GM18909 (cell line): ENCODE results near the gene INPP5F.

Source experiments
- ATAC-seq: cut with Tn5 transposase; IDR thresholded peaks from one replicate; pipeline ENCODE4 v1.9.1; 2021; ENCODE audit warnings: mild to moderate bottlenecking; ENCODE audit not compliant: unreplicated experiment, poor library complexity

INPP5F gene

GRCh38 chr10:119737039-119737663, 11.3 kb downstream of the INPP5F start:
- ATAC-seq: no peak

GRCh38 chr10:119737823-119738222, 12.0 kb downstream of the INPP5F start:
- ATAC-seq: no peak

GRCh38 chr10:119738962-119739361, 13.1 kb downstream of the INPP5F start:
- no peak for ATAC-seq

- ATAC-seq: no peak
These were observed 14.2 kb downstream of the INPP5F start for GRCh38 chr10:119740096-119740495.

GRCh38 chr10:119742947-119743648, 17.2 kb downstream of the INPP5F start:
- no peak for ATAC-seq

GRCh38 chr10:119747940-119748339, 22.1 kb downstream of the INPP5F start:
- no peak for ATAC-seq

GRCh38 chr10:119748871-119749270, 23.0 kb downstream of the INPP5F start:
- ATAC-seq: no peak

GRCh38 chr10:119749455-119749854, 23.6 kb downstream of the INPP5F start:
- ATAC-seq: no peak

GRCh38 chr10:119750391-119751230, 24.8 kb downstream of the INPP5F start:
- ATAC-seq: peak; percentile 89

- ATAC-seq: no peak
These were observed 27.5 kb downstream of the INPP5F start for GRCh38 chr10:119753309-119753708.

- no peak for ATAC-seq
These were observed 28.2 kb downstream of the INPP5F start for GRCh38 chr10:119754085-119754484.

GRCh38 chr10:119754936-119755335, 29.1 kb downstream of the INPP5F start:
- ATAC-seq: no peak

- ATAC-seq: no peak
These were observed 29.6 kb downstream of the INPP5F start for GRCh38 chr10:119755446-119755845.

GRCh38 chr10:119758448-119759195, 32.8 kb downstream of the INPP5F start:
- no peak for ATAC-seq

- no peak for ATAC-seq
These were observed 34.0 kb downstream of the INPP5F start for GRCh38 chr10:119759832-119760231.

GRCh38 chr10:119761106-119761505, 35.3 kb downstream of the INPP5F start:
- ATAC-seq: no peak

- ATAC-seq: no peak
These were observed 36.2 kb downstream of the INPP5F start for GRCh38 chr10:119762035-119762434.

- no peak for ATAC-seq
These were observed 37.3 kb downstream of the INPP5F start for GRCh38 chr10:119762805-119763798.

- ATAC-seq: no peak
These were observed 42.7 kb downstream of the INPP5F start for GRCh38 chr10:119768455-119769094.
